K562 (cell line): ENCODE measurements around the gene PLEKHA8. TPM values are rescaled to one million over a fixed set of nuclear protein-coding genes. Genes with fewer than 3 reads are reported as not detected.

Experiments
- ATAC-seq: fragments of 200-7000 bp; cut with Tn5 transposase; 3 replicates; pipeline ENCODE4 v1.9.1; 2020; ENCODE audit warnings: moderate library complexity
- BruUV-seq: library from RNA; stranded (reverse); fragments of 400-500 nt; replicated peaks from 2 replicates; lab custom pipeline; 2021; lab: Mats Ljungman, UMichigan
- CTCF ChIA-PET: fragments of 300-600 bp; formaldehyde crosslinking; extraction: SDS; loops from one replicate; lab custom pipeline; 2021; ENCODE audit warnings: low intra/inter-chr PET ratio; lab: Yijun Ruan, JAX
- POLR2A ChIA-PET: fragments of 300-600, 350-650 bp; sonication (Branson Sonifier 250); formaldehyde crosslinking; extraction: SDS; loops from one replicate; lab custom pipeline; 2021; ENCODE audit warnings: antibody characterized with exemption, inconsistent platforms; lab: Yijun Ruan, JAX
- DNase-seq, 4 experiments: peaks; one replicate each; pipeline versions ENCODE4 v3.0.0 to v3.0.0-alpha.2; 2011 to 2018; ENCODE audit warnings: low spot score in 3 of 4, mixed read lengths in 3 of 4; ENCODE audit errors: extremely low read depth in 1 of 4
- FAIRE-seq: peaks from 2 replicates; lab custom pipeline; 2011; peaks lifted over from hg19 to GRCh38; lab: Jason Lieb, UNC
- H2AFZ ChIP-seq: 2 replicates; pipeline ENCODE4 v1.6.0; 2011; ENCODE audit warnings: low read depth, low read length, control low read depth, inconsistent platforms
- H3K27ac ChIP-seq: fragments of 200-600 bp; 3 replicates; pipeline ENCODE4 v1.8.0; 2011; ENCODE audit warnings: low read depth, mild to moderate bottlenecking, control low read depth, inconsistent platforms, low read length, moderate library complexity, mixed read lengths; ENCODE audit errors: extremely low read depth
- H3K27me3 ChIP-seq, 2 experiments: fragments of 300-600 bp in 1 of 2; 2 replicates in 1 of 2; 3 replicates in 1 of 2; pipeline versions ENCODE4 v1.6.0 to v1.8.0; 2011; ENCODE audit warnings: inconsistent platforms in 2 of 2, low read length in 2 of 2, mild to moderate bottlenecking in 1 of 2, mixed read lengths in 1 of 2, moderate library complexity in 1 of 2; ENCODE audit not compliant: control insufficient read depth in 2 of 2, insufficient read depth in 2 of 2
- H3K36me3 ChIP-seq: fragments of 300-600 bp; 3 replicates; pipeline ENCODE4 v1.8.0; 2011; ENCODE audit warnings: mild to moderate bottlenecking, low read length, inconsistent platforms; ENCODE audit not compliant: control insufficient read depth, insufficient read depth
- H3K4me1 ChIP-seq, 2 experiments: fragments of 200-600 bp in 1 of 2; replicated peaks in 1 of 2; 2 replicates in 1 of 2; 3 replicates in 1 of 2; pipeline versions ENCODE4 v1.5.1 to v1.8.0; 2011; ENCODE audit warnings: inconsistent platforms in 2 of 2, low read length in 2 of 2, mild to moderate bottlenecking in 1 of 2, mixed read lengths in 1 of 2, moderate library complexity in 1 of 2; ENCODE audit not compliant: control insufficient read depth in 2 of 2, insufficient read depth in 2 of 2
- H3K4me2 ChIP-seq: 2 replicates; pipeline ENCODE4 v1.6.1; 2011; ENCODE audit warnings: low read length, control low read depth, inconsistent platforms, mixed read lengths; ENCODE audit not compliant: insufficient read depth
- H3K4me3 ChIP-seq: fragments of 200-600 bp; sonication (generic), shearing (Covaris generic); 2 replicates; pipeline ENCODE4 v1.5.1; 2016; ENCODE audit warnings: control low read depth, inconsistent platforms
- H3K79me2 ChIP-seq: fragments of 200-600 bp; 3 replicates; pipeline ENCODE4 v1.8.0; 2011; ENCODE audit warnings: low read length, inconsistent platforms; ENCODE audit not compliant: control insufficient read depth, insufficient read depth
- H3K9ac ChIP-seq, 2 experiments: 2 replicates each; pipeline versions ENCODE4 v1.6.0 to v1.6.1; 2011; ENCODE audit warnings: low read depth in 2 of 2, low read length in 2 of 2, control low read depth in 1 of 2, inconsistent platforms in 1 of 2, mild to moderate bottlenecking in 1 of 2, mixed read lengths in 1 of 2; ENCODE audit not compliant: insufficient read depth in 1 of 2
- H3K9me1 ChIP-seq: one replicate; pipeline ENCODE4 v1.6.0; 2011; ENCODE audit warnings: inconsistent platforms, mild to moderate bottlenecking, low read length, moderate library complexity; ENCODE audit not compliant: control insufficient read depth, insufficient read depth
- H3K9me3 ChIP-seq: replicated peaks from 2 replicates; pipeline ENCODE4 v1.5.1; 2011; ENCODE audit warnings: low read depth, low read length, inconsistent platforms; ENCODE audit not compliant: control insufficient read depth, insufficient read depth
- H4K20me1 ChIP-seq: replicated peaks from 2 replicates; pipeline ENCODE4 v1.6.1; 2011; ENCODE audit warnings: low read length, inconsistent platforms, mixed read lengths; ENCODE audit not compliant: control insufficient read depth, insufficient read depth
- BCOR ChIP-seq: fragments of 450-650 bp; IDR thresholded peaks from 2 replicates; pipeline ENCODE4 v1.6.1; 2016
- CHCHD3 ChIP-seq: fragments of 250-450 bp; sonication (Bioruptor Pico); IDR thresholded peaks from 2 replicates; pipeline ENCODE4 v2.1.2; 2022; ENCODE audit warnings: mild to moderate bottlenecking
- E2F1 ChIP-seq: sonication (generic); formaldehyde crosslinking; IDR thresholded peaks from 2 replicates; pipeline ENCODE4 v1.8.1; 2023; ENCODE audit warnings: mild to moderate bottlenecking, missing genetic modification reagents, moderate library complexity
- EP300 ChIP-seq: IDR thresholded peaks from 2 replicates; pipeline ENCODE4 v1.6.1; 2012; ENCODE audit warnings: low read length, improper control_type of control experiment
- ETV1 ChIP-seq: fragments of 450-650 bp; conservative IDR thresholded peaks from 2 replicates; pipeline ENCODE4 v1.6.1; 2016; ENCODE audit warnings: missing genetic modification characterization, control low read depth, low read depth, missing compliant biosample characterization
- HDAC2 ChIP-seq: fragments of 450-650 bp; IDR thresholded peaks from 2 replicates; pipeline ENCODE4 v1.6.1; 2016; ENCODE audit warnings: mild to moderate bottlenecking
- NFIX ChIP-seq: fragments of 250-450 bp; sonication (Bioruptor Pico); IDR thresholded peaks from 2 replicates; pipeline ENCODE4 v1.4.0; 2020; ENCODE audit warnings: low read depth, mild to moderate bottlenecking, moderate library complexity
- NRF1 ChIP-seq, 2 experiments: fragments of 450-650 bp; IDR thresholded peaks in 1 of 2; conservative IDR thresholded peaks in 1 of 2; 2 replicates each; pipeline ENCODE4 v1.6.1; 2014; ENCODE audit warnings: mild to moderate bottlenecking in 2 of 2
- PRPF4 ChIP-seq: fragments of 200-400 bp; formaldehyde crosslinking; IDR thresholded peaks from one replicate; pipeline ENCODE4 v1.6.1; 2017; ENCODE audit warnings: low read length, low read depth, mild to moderate bottlenecking; ENCODE audit not compliant: insufficient read depth, poor library complexity, severe bottlenecking
- RCOR1 ChIP-seq, 2 experiments: IDR thresholded peaks; 2 replicates each; pipeline ENCODE4 v1.6.1; 2012; ENCODE audit warnings: low read depth in 2 of 2, low read length in 2 of 2, borderline replicate concordance in 1 of 2, improper control_type of control experiment in 1 of 2
- SRSF7 ChIP-seq: fragments of 200-400 bp; formaldehyde crosslinking; optimal IDR thresholded peaks from 2 replicates; pipeline ENCODE3; 2017; ENCODE audit warnings: mild to moderate bottlenecking, low read depth, low read length
- STAT5B ChIP-seq: fragments of 250-450 bp; sonication (Bioruptor Pico); IDR thresholded peaks from 2 replicates; pipeline ENCODE4 v1.8.0; 2021; ENCODE audit warnings: mild to moderate bottlenecking, inconsistent platforms
- TCF3 ChIP-seq: sonication (generic); formaldehyde crosslinking; IDR thresholded peaks from 2 replicates; pipeline ENCODE4 v1.4.0; 2020; ENCODE audit warnings: mild to moderate bottlenecking, missing genetic modification reagents
- TEAD2 ChIP-seq: fragments of 450-650 bp; IDR thresholded peaks from 2 replicates; pipeline ENCODE4 v1.6.1; 2016; ENCODE audit warnings: missing genetic modification characterization, control low read depth, missing compliant biosample characterization
- ZBTB17 ChIP-seq: fragments of 450-650 bp; formaldehyde crosslinking; IDR thresholded peaks from 2 replicates; pipeline ENCODE4 v1.4.0; 2020; ENCODE audit warnings: mild to moderate bottlenecking
- ZBTB2 ChIP-seq: fragments of 450-650 bp; IDR thresholded peaks from 2 replicates; pipeline ENCODE4 v1.6.1; 2016; ENCODE audit warnings: antibody characterized with exemption
- ZNF436 ChIP-seq: fragments of 250-450, 450-650 bp; sonication (Bioruptor Pico); formaldehyde crosslinking; IDR thresholded peaks from 2 replicates; pipeline ENCODE4 v1.7.0; 2020; ENCODE audit warnings: mild to moderate bottlenecking
- WGBS: fragments of 100-300 bp; shearing (Covaris generic); methylation state at CpG from one replicate; pipeline ENCODE4 v1.1.6; 2016; ENCODE audit warnings: low coverage, mixed read lengths; ENCODE audit not compliant: insufficient coverage; ENCODE audit errors: missing lambda C conversion rate; 5-methylcytosine and 5-hydroxymethylcytosine counted together
- in situ Hi-C: fragments of 300-500 bp; cut with MboI; formaldehyde crosslinking; loops from 4 replicates; pipeline ENCODE4 v1.15.0; 2018; ENCODE audit warnings: inconsistent platforms, mixed read lengths
- intact Hi-C: fragments of 100-400 bp; cut with micrococcal nuclease; formaldehyde crosslinking; loops from 2 replicates; pipeline ENCODE4 v1.14.2; 2022
- polyA plus RNA-seq, 8 experiments: library from polyadenylated mRNA; depleted of rRNA in 4 of 8; stranded (reverse) in 5 of 8; unstranded in 3 of 8; fragments of >200 nt; fragmentation: Nextera tagmentation in 2 of 8; fragmentation: Illumina TruSeq in 1 of 8; extraction: Ambion mirVana in 2 of 8; extraction: Trizol in 1 of 8; gene quantifications; 2 replicates each; pipeline versions ENCODE4 v1.2.1 to v1.2.3, GENCODE V29; 2011 to 2014; ENCODE audit warnings: inconsistent platforms in 1 of 8, missing spikeins in 1 of 8
- total RNA-seq, 7 experiments: library from RNA; depleted of rRNA in 6 of 7; stranded (reverse); fragments of >200 nt in 6 of 7; fragmentation: Illumina TruSeq in 2 of 7; extraction: Trizol in 2 of 7; gene quantifications; 2 replicates each; pipeline versions ENCODE4 v1.2.1 to v1.2.3, GENCODE V29; 2011 to 2021; ENCODE audit warnings: low replicate concordance in 1 of 7

Gene PLEKHA8
- total and polyA plus RNA-seq, 9 of the 15 experiments (the other 6 are each of a cell fraction or from before 2014, with no cell fraction given) = 3.2 to 16.3 (median 11.8) TPM

GRCh38 chr7:30082686-30083085 is 54.5 kb downstream of the PLEKHA8 start:
- Histone ChIP-seq H3K36me3 (0 out of 3 replicates have a peak, but pooled peaks cover 4% of the 10 kb centered on the region), H3K9ac (no peak overlapping the region), H3K4me2 (no peak overlapping the region), H3K27me3 (no peaks in the 10 kb centered on the region), H3K9me3 (no peaks in the 10 kb centered on the region), H4K20me1 (no peaks in the 10 kb centered on the region), H2AFZ (no peak overlapping the region), H3K4me3 (no peak overlapping the region), H3K4me1 (no peaks in the 10 kb centered on the region), H3K79me2 (no peaks in the 10 kb centered on the region), H3K27ac (no peak overlapping the region), H3K9me1 (no peaks in the 10 kb centered on the region)
- WGBS = 78% methylated on average over 3 of the region's 3 CpGs
- POLR2A ChIA-PET = no interaction called here
- ATAC-seq = no peak
- in situ Hi-C loops (no loop called here), intact Hi-C loops (no loop called here)
- DNase-seq = no peak
- BruUV-seq = no TSS peak
- TF ChIP-seq BCOR (no peak), NRF1 (conservative IDR thresholded peaks at IDR 0.05 in 1 of 2, IDR thresholded peaks at IDR 0.05 in 1 of 2) (no peak), ZBTB17 (no peak), TCF3 (CRISPR knock-in tag) (no peak), TEAD2 (no peak), RCOR1 (IDR thresholded peaks at IDR 0.05; ENCODE audit: borderline replicate concordance in 1 of 2, low read depth in 2 of 2, low read length in 2 of 2) (no peak), SRSF7 (no peak), STAT5B (CRISPR knock-in tag) (no peak)
- CTCF ChIA-PET = no interaction called here
- no peak for FAIRE-seq

- Histone ChIP-seq H3K9me3 (no peaks in the 10 kb centered on the region), H4K20me1 (no peaks in the 10 kb centered on the region), H3K27me3 (no peaks in the 10 kb centered on the region), H3K4me1 (no peaks in the 10 kb centered on the region), H3K4me2 (no peak overlapping the region), H3K4me3 (no peak overlapping the region), H3K9me1 (no peaks in the 10 kb centered on the region), H3K9ac (no peak overlapping the region), H2AFZ (no peak overlapping the region), H3K36me3 (0 out of 3 replicates have a peak, but pooled peaks cover 4% of the 10 kb centered on the region), H3K79me2 (no peaks in the 10 kb centered on the region), H3K27ac (no peak overlapping the region)
- DNase-seq = no peak
- no peak for ATAC-seq
- FAIRE-seq = no peak
- POLR2A ChIA-PET = no interaction called here
- BruUV-seq = no TSS peak
- CTCF ChIA-PET = no interaction called here
- in situ Hi-C loops (no loop called here), intact Hi-C loops (no loop called here)
- WGBS = 6% methylated on average over 1 of the region's 1 CpG
- TF ChIP-seq CHCHD3 (CRISPR knock-in tag) (no peak), NFIX (CRISPR knock-in tag) (no peak), ZNF436 (CRISPR knock-in tag) (no peak), EP300 (no peak), ETV1 (tag) (no peak), HDAC2 (no peak), PRPF4 (no peak), ZBTB2 (no peak), E2F1 (CRISPR knock-in tag) (no peak)
These were observed 55.1 kb downstream of the PLEKHA8 start for GRCh38 chr7:30083334-30083733.
